Measurements from ENCODE around the gene NCDN.

The NCDN gene

GRCh38 chr1:35586808-35587207 lies 29.2 kb downstream of the NCDN start:
- no peak overlapping the region for H2AFZ ChIP-seq (ENCODE audit: low read depth, low read length)
- H3K14ac ChIP-seq (ENCODE audit: low read length in 2 of 2), result no peak overlapping the region
- no peak overlapping the region for H3K18ac ChIP-seq (ENCODE audit: low read depth in 1 of 2, low read length in 2 of 2)
- no peak overlapping the region for H3K23ac ChIP-seq (ENCODE audit: low read length in 2 of 2)
- no peak overlapping the region for H3K27ac ChIP-seq (ENCODE audit: low read length, poor library complexity, severe bottlenecking)
- no peak overlapping the region for H4K8ac ChIP-seq (ENCODE audit: low read length)
- no peaks in the 10 kb centered on the region for H3K9me3 ChIP-seq (ENCODE audit: control insufficient read depth, low read length)
- H3K9ac ChIP-seq (ENCODE audit: low read length), result no peak overlapping the region
- H2BK15ac ChIP-seq (ENCODE audit: low read depth, poor library complexity, severe bottlenecking), result no peak overlapping the region
- H2BK12ac ChIP-seq (ENCODE audit: low read length in 2 of 2), result no peak overlapping the region
- no peak overlapping the region for H2BK120ac ChIP-seq (ENCODE audit: low read depth, low read length)
- no peaks in the 10 kb centered on the region for H3K27me3 ChIP-seq (ENCODE audit: control insufficient read depth in 1 of 2, insufficient read depth in 1 of 2, low read length in 2 of 2)
- no peaks in the 10 kb centered on the region for H3K4me1 ChIP-seq (ENCODE audit: control insufficient read depth, insufficient read depth, low read depth, low read length)
- H3K4me3 ChIP-seq (ENCODE audit: insufficient read depth in 1 of 2, low read depth in 1 of 2, low read length in 2 of 2), result no peak overlapping the region
- 93% methylated on average over 7 of the region's 7 CpGs for WGBS
- H3K36me3 ChIP-seq (ENCODE audit: control insufficient read depth in 1 of 2, insufficient read depth in 2 of 2, low read depth in 1 of 2, low read length in 2 of 2), result peaks cover 7 to 12% of the 10 kb centered on the region in 2 experiments
- H3K4me2 ChIP-seq (ENCODE audit: low read length, poor library complexity, severe bottlenecking), result no peak overlapping the region
- H2AK5ac ChIP-seq (ENCODE audit: low read length, severe bottlenecking), result no peak overlapping the region
- no peak overlapping the region for H2BK5ac ChIP-seq (ENCODE audit: low read depth, low read length, poor library complexity, severe bottlenecking)
- DNase-seq, result no peak
- H3K4ac ChIP-seq (ENCODE audit: low read depth in 1 of 2, low read length in 2 of 2), result no peak overlapping the region
- H3K79me1 ChIP-seq (replicated peaks; ENCODE audit: low read length, poor library complexity, severe bottlenecking), result no peaks in the 10 kb centered on the region
- no peak overlapping the region for H4K91ac ChIP-seq (ENCODE audit: low read length)

GRCh38 chr1:35587736-35588135 lies 30.1 kb downstream of the NCDN start:
- DNase-seq, result no peak
- Histone ChIP-seq H3K36me3 (ENCODE audit: control insufficient read depth in 1 of 2, insufficient read depth in 2 of 2, low read depth in 1 of 2, low read length in 2 of 2) (peaks cover 7 to 12% of the 10 kb centered on the region in 2 experiments), H3K23ac (ENCODE audit: low read length in 2 of 2) (no peak overlapping the region), H3K4me1 (ENCODE audit: control insufficient read depth, insufficient read depth, low read depth, low read length) (no peaks in the 10 kb centered on the region), H2BK120ac (ENCODE audit: low read depth, low read length) (no peak overlapping the region), H3K4ac (ENCODE audit: low read depth in 1 of 2, low read length in 2 of 2) (no peak overlapping the region), H4K91ac (ENCODE audit: low read length) (no peak overlapping the region), H3K9ac (ENCODE audit: low read length) (no peak overlapping the region), H3K4me2 (ENCODE audit: low read length, poor library complexity, severe bottlenecking) (no peak overlapping the region), H3K4me3 (ENCODE audit: insufficient read depth in 1 of 2, low read depth in 1 of 2, low read length in 2 of 2) (no peak overlapping the region), H3K18ac (ENCODE audit: low read depth in 1 of 2, low read length in 2 of 2) (no peak overlapping the region), H2AFZ (ENCODE audit: low read depth, low read length) (no peak overlapping the region), H2BK5ac (ENCODE audit: low read depth, low read length, poor library complexity, severe bottlenecking) (no peak overlapping the region), H3K27ac (ENCODE audit: low read length, poor library complexity, severe bottlenecking) (no peak overlapping the region), H4K8ac (ENCODE audit: low read length) (no peak overlapping the region), H3K27me3 (ENCODE audit: control insufficient read depth in 1 of 2, insufficient read depth in 1 of 2, low read length in 2 of 2) (no peaks in the 10 kb centered on the region), H2AK5ac (ENCODE audit: low read length, severe bottlenecking) (no peak overlapping the region), H3K14ac (ENCODE audit: low read length in 2 of 2) (no peak overlapping the region), H2BK12ac (ENCODE audit: low read length in 2 of 2) (no peak overlapping the region), H3K9me3 (ENCODE audit: control insufficient read depth, low read length) (no peaks in the 10 kb centered on the region), H2BK15ac (ENCODE audit: low read depth, poor library complexity, severe bottlenecking) (no peak overlapping the region), H3K79me1 (replicated peaks; ENCODE audit: low read length, poor library complexity, severe bottlenecking) (no peaks in the 10 kb centered on the region)
- 91% methylated on average over 3 of the region's 6 CpGs for WGBS

- Histone ChIP-seq H3K36me3 (ENCODE audit: control insufficient read depth in 1 of 2, insufficient read depth in 2 of 2, low read depth in 1 of 2, low read length in 2 of 2) (peaks cover 7 to 13% of the 10 kb centered on the region in 2 experiments), H3K79me1 (replicated peaks; ENCODE audit: low read length, poor library complexity, severe bottlenecking) (no peaks in the 10 kb centered on the region), H2BK120ac (ENCODE audit: low read depth, low read length) (no peak overlapping the region), H3K4ac (ENCODE audit: low read depth in 1 of 2, low read length in 2 of 2) (no peak overlapping the region), H3K4me3 (ENCODE audit: insufficient read depth in 1 of 2, low read depth in 1 of 2, low read length in 2 of 2) (no peak overlapping the region), H2AFZ (ENCODE audit: low read depth, low read length) (no peak overlapping the region), H4K8ac (ENCODE audit: low read length) (no peak overlapping the region), H3K4me2 (ENCODE audit: low read length, poor library complexity, severe bottlenecking) (no peak overlapping the region), H3K9ac (ENCODE audit: low read length) (no peak overlapping the region), H2BK15ac (ENCODE audit: low read depth, poor library complexity, severe bottlenecking) (no peak overlapping the region), H4K91ac (ENCODE audit: low read length) (no peak overlapping the region), H2BK5ac (ENCODE audit: low read depth, low read length, poor library complexity, severe bottlenecking) (no peak overlapping the region), H3K23ac (ENCODE audit: low read length in 2 of 2) (no peak overlapping the region), H2BK12ac (ENCODE audit: low read length in 2 of 2) (no peak overlapping the region), H2AK5ac (ENCODE audit: low read length, severe bottlenecking) (no peak overlapping the region), H3K27ac (ENCODE audit: low read length, poor library complexity, severe bottlenecking) (no peak overlapping the region), H3K4me1 (ENCODE audit: control insufficient read depth, insufficient read depth, low read depth, low read length) (no peaks in the 10 kb centered on the region), H3K18ac (ENCODE audit: low read depth in 1 of 2, low read length in 2 of 2) (no peak overlapping the region), H3K27me3 (ENCODE audit: control insufficient read depth in 1 of 2, insufficient read depth in 1 of 2, low read length in 2 of 2) (no peaks in the 10 kb centered on the region), H3K9me3 (ENCODE audit: control insufficient read depth, low read length) (no peaks in the 10 kb centered on the region), H3K14ac (ENCODE audit: low read length in 2 of 2) (no peak overlapping the region)
- 79% methylated on average over 21 of the region's 21 CpGs for WGBS
- DNase-seq, result no peak
Measured at GRCh38 chr1:35588197-35588910, 30.8 kb downstream of the NCDN start.

DNA sequence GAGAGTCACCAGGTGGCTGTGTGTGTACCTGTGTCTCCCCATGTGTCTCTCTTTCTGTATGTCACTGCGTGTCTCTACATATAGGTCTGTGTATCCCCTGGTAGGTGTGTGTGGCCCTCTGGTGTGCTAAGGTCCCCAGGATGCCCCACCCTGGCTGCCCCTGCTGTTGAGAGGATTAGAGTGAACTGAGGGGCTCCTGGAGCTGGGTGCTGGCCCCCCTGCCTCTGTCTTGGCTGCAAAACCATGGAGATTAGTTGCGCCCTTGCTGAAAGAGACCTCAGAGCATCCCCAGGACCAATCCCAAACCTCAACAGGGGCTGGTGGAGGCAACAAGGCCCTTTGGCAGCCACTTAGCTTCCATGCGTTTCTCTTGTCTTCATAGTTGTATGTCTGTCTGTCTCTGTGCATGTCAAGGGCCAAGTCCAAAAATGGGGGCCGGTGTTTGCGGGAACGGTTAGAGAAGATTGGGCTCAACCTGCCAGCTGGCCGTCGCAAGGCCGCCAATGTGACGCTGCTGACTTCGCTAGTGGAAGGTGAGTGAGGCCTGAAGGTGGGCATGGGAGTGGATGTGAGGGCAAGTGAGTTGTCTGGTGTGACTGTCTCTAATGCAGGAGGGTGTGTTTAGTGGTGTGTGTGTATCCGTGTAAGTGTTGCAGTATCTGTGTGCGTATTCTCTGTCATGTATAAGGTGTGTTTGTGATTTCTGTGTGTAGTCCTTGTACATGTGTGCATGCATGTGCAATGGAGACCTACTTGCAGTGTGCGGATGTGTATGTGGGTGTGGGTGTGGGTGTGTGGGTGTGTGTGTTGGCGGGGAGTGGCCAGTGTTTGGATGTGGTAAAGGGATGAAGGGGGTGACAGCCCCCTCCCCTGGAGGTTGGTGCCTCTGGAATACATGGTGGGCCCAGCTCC lies 32.2 kb downstream of the NCDN start:
- Histone ChIP-seq H3K27ac (ENCODE audit: low read length, poor library complexity, severe bottlenecking) (no peak overlapping the region), H2AK5ac (ENCODE audit: low read length, severe bottlenecking) (no peak overlapping the region)
- 98% methylated on average over 15 of the region's 15 CpGs for WGBS

More for the DNA sequence above, 32.2 kb downstream of the NCDN start:
- Histone ChIP-seq H3K9me3 (ENCODE audit: control insufficient read depth, low read length) (no peaks in the 10 kb centered on the region), H3K23ac (ENCODE audit: low read length in 2 of 2) (no peak overlapping the region), H2BK120ac (ENCODE audit: low read depth, low read length) (no peak overlapping the region), H2BK5ac (ENCODE audit: low read depth, low read length, poor library complexity, severe bottlenecking) (no peak overlapping the region), H3K4ac (ENCODE audit: low read depth in 1 of 2, low read length in 2 of 2) (no peak overlapping the region), H3K79me1 (replicated peaks; ENCODE audit: low read length, poor library complexity, severe bottlenecking) (no peaks in the 10 kb centered on the region), H3K4me3 (ENCODE audit: insufficient read depth in 1 of 2, low read depth in 1 of 2, low read length in 2 of 2) (no peak overlapping the region), H2AFZ (ENCODE audit: low read depth, low read length) (no peak overlapping the region), H3K18ac (ENCODE audit: low read depth in 1 of 2, low read length in 2 of 2) (no peak overlapping the region), H3K36me3 (ENCODE audit: control insufficient read depth in 1 of 2, insufficient read depth in 2 of 2, low read depth in 1 of 2, low read length in 2 of 2) (peaks cover 7 to 20% of the 10 kb centered on the region in 2 experiments), H3K9ac (ENCODE audit: low read length) (no peak overlapping the region), H4K8ac (ENCODE audit: low read length) (no peak overlapping the region), H3K4me2 (ENCODE audit: low read length, poor library complexity, severe bottlenecking) (no peak overlapping the region), H3K27me3 (ENCODE audit: control insufficient read depth in 1 of 2, insufficient read depth in 1 of 2, low read length in 2 of 2) (no peaks in the 10 kb centered on the region), H3K14ac (ENCODE audit: low read length in 2 of 2) (no peak overlapping the region), H2BK15ac (ENCODE audit: low read depth, poor library complexity, severe bottlenecking) (peak overlapping the region; percentile 49), H4K91ac (ENCODE audit: low read length) (peak overlapping the region; percentile 74), H3K4me1 (ENCODE audit: control insufficient read depth, insufficient read depth, low read depth, low read length) (no peaks in the 10 kb centered on the region), H2BK12ac (ENCODE audit: low read length in 2 of 2) (no peak overlapping the region)
- no peak for DNase-seq

Data from mesenchymal stem cell (in vitro differentiated cells and primary cell).